ENCODE results near the gene SLC12A3.

DNA sequence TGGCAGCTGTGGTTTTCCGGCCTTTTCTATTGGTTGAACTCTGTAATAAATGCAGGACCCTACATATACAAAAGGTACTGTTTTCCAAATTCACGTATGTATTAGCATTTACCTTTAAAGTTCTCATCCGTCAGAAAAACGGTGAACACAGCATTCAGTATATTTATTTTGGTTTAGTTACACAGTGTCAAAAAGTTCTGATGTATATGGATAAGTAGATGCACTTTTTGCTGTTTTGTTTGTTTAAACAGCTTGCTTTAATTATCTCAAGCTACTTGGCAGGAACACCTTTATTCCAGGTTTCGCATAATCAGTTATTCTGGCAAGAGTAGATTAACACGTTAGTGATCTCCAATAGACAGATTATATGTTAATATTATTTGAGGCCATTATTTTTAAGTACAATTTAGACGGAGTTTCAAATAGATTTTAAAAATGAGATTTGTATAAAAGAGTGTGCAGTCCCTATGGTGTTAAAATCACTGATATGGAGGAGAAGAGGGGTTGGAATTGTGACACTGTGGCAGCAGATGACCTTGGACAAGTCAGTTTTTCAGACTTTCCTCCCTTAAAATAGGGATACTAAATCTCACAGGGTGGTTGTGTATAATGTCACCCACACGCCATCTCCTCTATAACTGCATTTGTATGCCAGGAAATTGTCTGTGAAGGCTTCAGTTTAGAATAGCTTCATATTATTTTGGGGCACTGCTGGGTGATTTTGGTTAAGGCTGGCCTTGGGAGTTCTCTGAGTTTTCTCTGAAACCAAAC lies 69.0 kb downstream of the SLC12A3 start:
- TF ChIP-seq POLR2A (IDR thresholded peaks at IDR 0.05; ENCODE audit: low read length): no peak
- TF ChIP-seq, protein P1, sequence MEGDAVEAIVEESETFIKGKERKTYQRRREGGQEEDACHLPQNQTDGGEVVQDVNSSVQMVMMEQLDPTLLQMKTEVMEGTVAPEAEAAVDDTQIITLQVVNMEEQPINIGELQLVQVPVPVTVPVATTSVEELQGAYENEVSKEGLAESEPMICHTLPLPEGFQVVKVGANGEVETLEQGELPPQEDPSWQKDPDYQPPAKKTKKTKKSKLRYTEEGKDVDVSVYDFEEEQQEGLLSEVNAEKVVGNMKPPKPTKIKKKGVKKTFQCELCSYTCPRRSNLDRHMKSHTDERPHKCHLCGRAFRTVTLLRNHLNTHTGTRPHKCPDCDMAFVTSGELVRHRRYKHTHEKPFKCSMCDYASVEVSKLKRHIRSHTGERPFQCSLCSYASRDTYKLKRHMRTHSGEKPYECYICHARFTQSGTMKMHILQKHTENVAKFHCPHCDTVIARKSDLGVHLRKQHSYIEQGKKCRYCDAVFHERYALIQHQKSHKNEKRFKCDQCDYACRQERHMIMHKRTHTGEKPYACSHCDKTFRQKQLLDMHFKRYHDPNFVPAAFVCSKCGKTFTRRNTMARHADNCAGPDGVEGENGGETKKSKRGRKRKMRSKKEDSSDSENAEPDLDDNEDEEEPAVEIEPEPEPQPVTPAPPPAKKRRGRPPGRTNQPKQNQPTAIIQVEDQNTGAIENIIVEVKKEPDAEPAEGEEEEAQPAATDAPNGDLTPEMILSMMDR (IDR thresholded peaks at IDR 0.05): no peak
- no peak for TF ChIP-seq JUNB (IDR thresholded peaks at IDR 0.05)
- TF ChIP-seq SREBF2 (IDR thresholded peaks at IDR 0.05): no peak
- TF ChIP-seq MAFK (IDR thresholded peaks at IDR 0.05; ENCODE audit: partially characterized antibody): no peak
- TF ChIP-seq FOSL2 (IDR thresholded peaks at IDR 0.05): no peak
- no peak for TF ChIP-seq FOSL2 (CRISPR knock-in tag; IDR thresholded peaks at IDR 0.05)
- TF ChIP-seq, protein P2, sequence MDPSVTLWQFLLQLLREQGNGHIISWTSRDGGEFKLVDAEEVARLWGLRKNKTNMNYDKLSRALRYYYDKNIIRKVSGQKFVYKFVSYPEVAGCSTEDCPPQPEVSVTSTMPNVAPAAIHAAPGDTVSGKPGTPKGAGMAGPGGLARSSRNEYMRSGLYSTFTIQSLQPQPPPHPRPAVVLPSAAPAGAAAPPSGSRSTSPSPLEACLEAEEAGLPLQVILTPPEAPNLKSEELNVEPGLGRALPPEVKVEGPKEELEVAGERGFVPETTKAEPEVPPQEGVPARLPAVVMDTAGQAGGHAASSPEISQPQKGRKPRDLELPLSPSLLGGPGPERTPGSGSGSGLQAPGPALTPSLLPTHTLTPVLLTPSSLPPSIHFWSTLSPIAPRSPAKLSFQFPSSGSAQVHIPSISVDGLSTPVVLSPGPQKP (IDR thresholded peaks at IDR 0.05; ENCODE audit: low read depth, low read length): no peak
- TF ChIP-seq BHLHE40 (IDR thresholded peaks at IDR 0.05; ENCODE audit: low read depth, low read length): no peak
- no peak for TF ChIP-seq EP300 (IDR thresholded peaks at IDR 0.05)
- 0 out of 4 replicates have a peak, but pooled peaks of 1 of the 2 experiments have one; percentile 1 for TF ChIP-seq CEBPB (IDR thresholded peaks at IDR 0.05)

Data from A549 (cell line).